GM18520 (cell line): ENCODE results near the gene PFKL.
A peak's percentile ranks its signal among the peaks of the same experiment; 100 is the strongest.

Experiments used
- ATAC-seq: cut with Tn5 transposase; IDR thresholded peaks from one replicate; pipeline ENCODE4 v1.9.1; 2021; ENCODE audit not compliant: unreplicated experiment

Gene PFKL

DNA sequence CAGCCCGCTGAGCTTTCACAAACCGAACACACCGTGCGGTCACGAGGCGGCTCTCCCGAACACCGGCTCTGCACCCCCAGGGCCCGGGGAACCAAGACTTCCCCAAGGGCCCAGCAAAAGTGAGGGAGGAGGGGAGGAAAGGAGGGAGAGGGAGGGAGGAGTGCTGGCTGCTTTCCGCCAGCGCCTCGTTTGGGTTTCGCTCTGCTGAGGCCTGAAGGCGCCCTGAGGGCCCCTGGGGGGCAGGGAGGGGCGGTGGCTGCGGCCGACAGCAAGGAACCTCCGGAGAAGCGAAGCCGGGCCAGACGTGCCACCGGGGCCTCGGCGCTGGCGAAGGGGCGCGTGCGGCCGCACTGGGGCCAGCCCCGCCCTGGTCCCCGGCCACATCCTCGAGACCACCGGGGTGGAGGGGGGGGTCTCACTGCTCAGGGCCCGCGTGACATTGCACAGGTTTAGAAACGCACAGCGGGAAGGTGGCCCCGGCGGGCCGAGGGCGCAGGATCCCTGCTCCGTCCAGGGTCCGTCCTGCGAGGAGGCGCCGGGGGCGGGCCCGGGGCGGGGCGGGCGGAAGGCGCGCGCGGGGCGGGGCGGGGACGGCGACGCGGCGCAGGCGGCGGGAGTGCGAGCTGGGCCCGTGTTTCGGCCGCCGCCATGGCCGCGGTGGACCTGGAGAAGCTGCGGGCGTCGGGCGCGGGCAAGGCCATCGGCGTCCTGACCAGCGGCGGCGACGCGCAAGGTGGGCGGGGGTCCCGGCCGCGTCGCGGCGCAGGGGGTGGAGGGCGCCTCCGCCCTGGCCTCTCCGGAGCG is at the start of gene PFKL:
TSS of gene PFKL (plus strand) at position 596 of the 804 bp plus-strand sequence. CDS start at position 649, 53 bp downstream.
- ATAC-seq = peak; percentile 32

GRCh38 chr21:44253832-44254710 is 45.8 kb upstream of the PFKL start:
- no peak for ATAC-seq

DNA sequence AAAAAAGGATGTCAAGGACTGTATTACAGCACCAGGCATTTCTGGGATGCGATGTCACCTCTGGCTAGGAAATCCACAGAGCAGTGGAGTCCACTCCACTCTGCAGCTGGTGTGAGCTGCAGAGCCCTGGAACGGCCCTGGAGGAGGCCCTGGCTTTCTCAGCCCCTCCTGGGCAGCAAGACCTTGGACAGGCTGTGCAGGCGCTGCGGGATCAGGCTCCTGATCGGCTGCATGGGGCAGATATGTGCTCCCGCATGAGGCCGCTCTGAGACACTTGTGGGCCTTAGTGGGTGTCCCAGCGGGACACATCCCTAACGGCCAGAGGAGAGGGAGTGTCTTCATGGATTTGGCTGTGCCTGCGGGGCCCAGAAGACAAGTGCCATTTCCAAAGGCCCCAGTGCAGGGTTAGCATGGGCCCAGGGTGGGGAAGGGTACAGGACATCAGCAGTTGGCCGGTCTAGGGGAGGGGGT is 44.3 kb upstream of the PFKL start:
- ATAC-seq = no peak

DNA sequence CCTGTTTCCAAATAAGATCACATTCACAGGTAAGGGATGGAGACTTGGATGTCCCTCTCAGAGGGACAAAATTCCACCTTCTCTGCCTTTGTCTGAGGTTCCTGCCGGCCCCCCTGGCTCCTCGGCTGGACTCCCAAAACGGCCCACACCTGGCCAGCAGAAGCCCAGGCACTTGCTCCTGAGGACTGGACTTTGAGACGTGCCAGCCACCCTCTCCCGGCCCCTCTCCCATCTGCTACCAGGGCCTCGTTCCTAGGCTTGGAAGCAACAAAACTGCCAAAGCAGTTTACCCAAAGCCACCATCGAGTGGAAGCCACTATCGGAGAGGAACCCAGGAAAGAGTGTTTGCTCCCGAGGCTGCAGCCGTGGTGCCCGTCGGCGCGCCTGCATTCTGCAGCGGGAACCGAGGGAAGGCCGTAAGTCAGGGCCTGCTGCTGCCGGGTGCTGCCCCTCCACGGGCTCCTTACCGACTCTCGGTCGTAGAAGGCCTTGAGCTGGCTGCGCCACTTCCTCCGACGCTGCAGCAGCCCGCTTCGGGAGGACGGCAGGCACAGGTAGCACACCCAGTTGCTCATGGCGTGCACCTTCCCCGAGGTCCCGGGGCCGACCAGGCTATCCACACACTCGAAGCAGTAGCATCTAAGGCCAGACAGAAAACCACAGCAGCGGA is 41.7 kb upstream of the PFKL start:
- ATAC-seq = no peak

- ATAC-seq = no peak
Measured at GRCh38 chr21:44259082-44259705, 40.7 kb upstream of the PFKL start.

DNA sequence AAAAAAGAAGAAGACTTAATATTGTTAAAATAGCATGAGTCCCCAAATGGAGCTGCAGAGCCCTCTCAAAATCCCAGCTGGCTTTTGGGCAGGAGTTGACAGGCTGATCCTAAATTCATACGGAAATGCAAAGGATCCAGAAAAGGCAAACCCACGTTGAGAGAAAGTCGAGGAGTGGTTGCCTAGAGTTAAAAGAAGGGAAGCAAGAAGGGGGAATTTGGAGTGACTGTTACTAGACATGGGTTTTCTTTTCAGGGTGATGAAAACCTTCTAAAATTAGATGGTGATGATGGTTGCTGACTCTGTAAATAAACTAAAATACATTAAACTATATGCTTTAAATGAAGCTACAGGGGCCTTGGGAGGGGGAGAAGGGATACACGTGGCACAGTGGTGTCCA is 39.8 kb upstream of the PFKL start:
- ATAC-seq = no peak

GRCh38 chr21:44260791-44261631 is 38.8 kb upstream of the PFKL start:
- ATAC-seq = no peak

GRCh38 chr21:44261675-44262295 is 38.1 kb upstream of the PFKL start, which contains the start of gene DNMT3L:
TSS of gene DNMT3L (minus strand) at chr21:44261897. CDS start at chr21:44261259, 638 bp downstream.
- no peak for ATAC-seq

- no peak for ATAC-seq
Measured at GRCh38 chr21:44262338-44263056, 37.4 kb upstream of the PFKL start.

GRCh38 chr21:44263221-44263760 is 36.6 kb upstream of the PFKL start:
- ATAC-seq = no peak

DNA sequence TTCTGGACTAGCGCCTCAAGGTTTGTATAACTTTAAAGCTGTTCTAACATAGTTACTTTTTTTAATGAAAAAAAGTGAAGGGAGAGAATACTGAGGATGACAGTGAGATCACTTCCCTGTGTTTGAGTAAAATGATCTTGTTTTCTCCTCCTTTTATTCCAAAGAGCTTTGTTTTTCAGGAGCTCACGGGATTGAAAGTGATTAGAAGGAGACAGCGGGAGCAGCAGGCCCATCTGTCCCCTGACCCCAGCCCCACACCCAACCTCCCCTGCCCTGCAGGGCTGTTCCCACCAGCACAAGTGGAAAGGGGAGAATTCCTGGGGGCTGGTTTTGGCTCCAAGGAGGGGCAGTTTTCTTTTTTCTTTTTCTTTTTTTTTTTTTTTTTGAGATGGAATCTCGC is 36.1 kb upstream of the PFKL start:
- no peak for ATAC-seq

- ATAC-seq = no peak
Measured at GRCh38 chr21:44265734-44266270, 34.1 kb upstream of the PFKL start.

DNA sequence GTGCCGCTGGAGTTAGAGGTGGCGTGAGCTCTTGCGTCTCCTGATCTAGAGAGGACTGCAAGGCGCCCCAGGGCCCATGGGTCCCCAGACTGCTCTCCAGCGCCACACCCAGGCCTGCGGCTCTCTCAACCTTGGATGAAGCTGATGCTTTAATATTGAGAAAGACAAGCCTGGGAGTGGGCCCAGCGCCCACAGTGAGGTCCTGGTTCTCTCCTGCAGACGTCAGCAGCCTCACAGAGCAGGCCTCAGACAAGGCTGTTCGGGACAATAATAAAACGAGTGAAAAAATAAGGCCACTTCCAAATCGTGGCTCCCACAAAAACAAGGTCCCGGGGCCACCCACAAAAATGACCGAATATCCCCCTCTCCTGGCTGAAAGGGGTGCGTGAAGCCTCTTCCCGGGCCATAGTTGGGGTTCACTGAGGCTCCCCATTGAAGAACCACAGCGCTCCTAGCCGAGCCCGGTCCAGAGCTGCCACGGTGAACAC is 32.2 kb upstream of the PFKL start:
- ATAC-seq = no peak

- ATAC-seq = no peak
Measured at GRCh38 chr21:44269090-44269489, 30.8 kb upstream of the PFKL start.

- ATAC-seq = no peak
Measured at GRCh38 chr21:44271558-44272283, 28.1 kb upstream of the PFKL start.

DNA sequence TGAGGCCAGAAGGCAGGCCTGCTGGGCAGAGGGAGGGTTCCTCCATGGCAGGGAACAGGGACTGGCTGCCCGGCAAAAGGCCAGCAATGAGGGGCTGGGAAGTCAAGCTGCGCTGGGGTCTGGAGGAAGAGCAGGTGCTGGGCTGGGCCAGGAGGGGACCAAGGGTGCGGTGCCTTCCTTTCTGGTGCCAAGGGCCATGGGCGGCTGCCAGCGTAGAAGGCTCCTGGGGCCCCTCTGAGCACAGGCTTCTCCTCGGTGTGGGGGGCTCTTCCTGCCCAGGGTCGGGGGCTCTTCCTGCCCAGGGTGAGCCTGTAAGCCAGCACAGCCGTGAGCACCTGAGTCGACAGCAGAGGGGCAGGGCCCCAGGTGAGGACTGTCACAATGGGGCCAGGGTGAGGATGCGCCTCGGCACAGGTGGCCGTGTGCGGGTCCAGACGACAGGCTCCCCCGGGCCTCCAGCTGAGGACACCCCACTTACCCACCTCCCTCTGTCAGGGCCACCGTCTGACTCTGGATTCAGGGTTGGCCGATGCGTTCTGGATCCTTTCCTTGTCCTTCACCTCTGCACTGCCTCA is 27.5 kb upstream of the PFKL start:
- ATAC-seq = no peak

GRCh38 chr21:44273046-44273445 is 26.8 kb upstream of the PFKL start:
- no peak for ATAC-seq
